OCI-M2 (cell line): ENCODE measurements around the gene ITIH6.
"Not testable (repeated sequence)": the region's sequence is repeated elsewhere in the genome, so short reads cannot be mapped to it uniquely, and the experiment has no call there.

Experiments used
- DNase-seq: peaks from one replicate; lab custom pipeline; 2025; ENCODE audit not compliant: unreplicated experiment; lab: John Stamatoyannopoulos, UW

ITIH6 gene, protein sequence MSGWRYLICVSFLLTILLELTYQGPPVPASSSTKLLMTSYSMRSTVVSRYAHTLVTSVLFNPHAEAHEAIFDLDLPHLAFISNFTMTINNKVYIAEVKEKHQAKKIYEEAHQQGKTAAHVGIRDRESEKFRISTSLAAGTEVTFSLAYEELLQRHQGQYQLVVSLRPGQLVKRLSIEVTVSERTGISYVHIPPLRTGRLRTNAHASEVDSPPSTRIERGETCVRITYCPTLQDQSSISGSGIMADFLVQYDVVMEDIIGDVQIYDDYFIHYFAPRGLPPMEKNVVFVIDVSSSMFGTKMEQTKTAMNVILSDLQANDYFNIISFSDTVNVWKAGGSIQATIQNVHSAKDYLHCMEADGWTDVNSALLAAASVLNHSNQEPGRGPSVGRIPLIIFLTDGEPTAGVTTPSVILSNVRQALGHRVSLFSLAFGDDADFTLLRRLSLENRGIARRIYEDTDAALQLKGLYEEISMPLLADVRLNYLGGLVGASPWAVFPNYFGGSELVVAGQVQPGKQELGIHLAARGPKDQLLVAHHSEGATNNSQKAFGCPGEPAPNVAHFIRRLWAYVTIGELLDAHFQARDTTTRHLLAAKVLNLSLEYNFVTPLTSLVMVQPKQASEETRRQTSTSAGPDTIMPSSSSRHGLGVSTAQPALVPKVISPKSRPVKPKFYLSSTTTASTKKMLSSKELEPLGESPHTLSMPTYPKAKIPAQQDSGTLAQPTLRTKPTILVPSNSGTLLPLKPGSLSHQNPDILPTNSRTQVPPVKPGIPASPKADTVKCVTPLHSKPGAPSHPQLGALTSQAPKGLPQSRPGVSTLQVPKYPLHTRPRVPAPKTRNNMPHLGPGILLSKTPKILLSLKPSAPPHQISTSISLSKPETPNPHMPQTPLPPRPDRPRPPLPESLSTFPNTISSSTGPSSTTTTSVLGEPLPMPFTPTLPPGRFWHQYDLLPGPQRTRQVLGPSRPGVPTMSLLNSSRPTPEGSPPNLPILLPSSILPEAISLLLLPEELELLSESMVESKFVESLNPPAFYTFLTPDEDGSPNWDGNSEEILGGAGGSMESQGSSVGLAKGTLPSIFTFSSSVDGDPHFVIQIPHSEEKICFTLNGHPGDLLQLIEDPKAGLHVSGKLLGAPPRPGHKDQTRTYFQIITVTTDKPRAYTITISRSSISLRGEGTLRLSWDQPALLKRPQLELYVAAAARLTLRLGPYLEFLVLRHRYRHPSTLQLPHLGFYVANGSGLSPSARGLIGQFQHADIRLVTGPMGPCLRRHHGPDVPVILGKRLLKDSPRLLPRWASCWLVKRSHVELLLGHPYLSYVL

DNA sequence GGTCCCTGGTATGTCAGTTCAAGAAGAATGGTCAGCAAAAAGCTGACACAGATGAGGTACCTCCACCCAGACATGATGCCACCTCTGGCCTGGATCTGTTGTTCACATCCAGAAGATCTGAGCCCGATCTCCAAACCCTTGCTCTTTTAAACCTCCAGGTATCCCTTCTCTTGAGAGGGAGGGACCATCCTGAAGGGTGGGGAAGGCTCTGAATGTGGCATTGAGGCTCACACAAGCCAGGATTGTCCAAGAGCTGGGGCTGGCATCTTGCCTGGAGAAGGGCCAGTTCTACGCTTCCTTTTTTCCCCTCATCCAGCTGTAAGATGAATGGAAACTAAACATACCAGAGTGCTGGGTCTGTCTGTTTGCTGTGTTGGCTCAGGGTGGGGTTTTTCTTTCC lies at the start of gene ITIH6:
Gene ITIH6, minus strand, starts transcription at position 119 of the 400 bp plus-strand sequence. Its CDS starts 45 bp downstream, at position 74.
- DNase-seq, result no peak

- DNase-seq, result not testable (repeated sequence)
These were observed 49.6 kb upstream of the ITIH6 start for GRCh38 chrX:54847700-54848099.

DNA sequence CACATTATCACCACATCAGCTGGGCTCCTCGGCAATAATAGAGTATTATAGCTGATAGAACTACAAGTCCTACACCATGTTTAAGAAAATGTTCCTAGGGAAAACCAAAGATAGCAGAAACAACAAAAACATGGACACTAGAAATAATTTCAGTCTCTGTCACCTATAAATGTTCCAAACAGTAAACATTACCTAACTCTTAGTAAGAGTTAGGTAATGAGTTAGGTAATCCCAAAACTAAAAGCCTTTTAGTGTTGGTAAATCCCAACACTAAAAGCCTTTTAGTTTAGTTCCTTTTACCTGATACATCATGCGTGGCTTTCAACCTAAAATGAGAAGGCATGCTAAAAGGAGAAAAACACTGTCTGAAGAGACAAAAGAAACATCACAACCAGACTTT lies 45.0 kb upstream of the ITIH6 start:
- DNase-seq, result no peak

DNA sequence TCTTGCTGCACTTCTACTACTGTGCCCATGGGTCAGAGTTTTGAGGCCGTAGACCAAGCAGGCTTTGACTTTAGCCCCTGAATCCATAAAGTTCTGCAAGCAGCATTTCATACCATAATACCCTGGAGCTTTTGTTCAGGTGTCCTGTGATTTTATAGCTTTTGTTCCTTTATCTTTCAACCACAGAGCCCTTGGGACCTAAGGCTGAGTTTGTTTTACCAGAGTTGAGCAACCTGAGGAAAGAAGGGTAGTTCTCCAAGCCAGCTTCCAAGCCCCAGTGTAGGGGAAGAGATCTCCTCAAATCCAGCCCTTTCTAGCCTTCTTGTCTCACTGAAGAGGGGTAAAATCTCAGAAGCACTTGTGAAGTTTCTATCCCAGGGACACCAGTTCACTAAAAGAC lies 44.6 kb upstream of the ITIH6 start:
- no peak for DNase-seq

DNA sequence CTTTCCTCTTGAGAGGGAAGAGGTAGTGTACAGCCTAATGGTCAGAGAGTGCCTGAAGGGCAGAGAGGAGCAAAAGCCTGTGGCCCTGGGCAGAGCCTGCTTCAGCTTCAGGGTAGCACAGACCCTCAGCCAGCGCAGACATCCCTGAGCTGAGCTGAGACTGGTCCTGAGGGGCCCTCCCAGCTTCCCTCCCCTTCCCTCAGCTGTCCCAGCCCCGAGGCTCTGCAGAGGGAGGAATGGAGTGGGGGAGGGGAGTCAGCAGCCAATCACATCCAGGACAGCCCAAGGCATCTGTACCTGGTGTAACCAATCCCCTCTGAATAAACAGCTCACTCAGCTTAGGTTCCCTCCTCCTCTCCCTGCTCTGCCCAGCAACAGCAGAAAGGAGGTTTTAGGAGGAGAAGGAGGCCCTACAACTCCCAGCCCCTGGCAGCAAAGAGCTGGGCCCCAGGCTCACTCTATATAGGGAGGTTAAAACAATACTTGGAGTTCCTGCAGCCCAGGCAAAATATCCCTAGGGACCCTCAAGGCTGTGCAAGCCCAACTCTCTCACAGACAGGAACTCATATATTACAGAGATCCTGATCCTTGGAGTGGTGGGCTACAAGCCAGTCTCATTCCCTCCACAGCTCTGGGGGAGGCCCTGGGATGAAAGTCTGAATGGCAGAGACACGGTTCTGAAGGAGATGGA lies 43.3 kb upstream of the ITIH6 start:
- DNase-seq, result not testable (repeated sequence)

DNA sequence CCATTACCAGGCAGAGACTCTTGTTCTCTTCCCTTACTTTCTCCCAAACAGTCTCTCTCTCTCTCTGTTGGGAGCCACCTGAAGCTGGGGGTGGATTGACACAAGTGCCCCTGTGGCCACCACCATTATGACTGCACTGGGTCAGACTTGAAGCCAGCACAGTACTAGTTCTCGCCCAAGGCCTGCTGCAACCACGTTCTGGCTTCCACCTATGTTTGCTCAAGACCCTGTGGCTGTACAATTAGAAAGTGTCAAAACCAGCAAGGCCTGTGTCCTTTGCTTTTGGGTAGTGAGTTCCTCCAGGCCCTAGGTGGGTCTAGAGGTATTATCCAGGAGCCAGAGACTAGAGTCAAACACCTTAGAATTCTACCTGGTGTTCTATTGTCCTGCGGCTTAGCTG lies 40.5 kb upstream of the ITIH6 start:
- no peak for DNase-seq

GRCh38 chrX:54826598-54826997 lies 28.5 kb upstream of the ITIH6 start:
- no peak for DNase-seq

GRCh38 chrX:54825716-54826438 lies 27.8 kb upstream of the ITIH6 start:
- DNase-seq, result no peak

GRCh38 chrX:54824722-54825121 lies 26.7 kb upstream of the ITIH6 start:
- DNase-seq, result no peak

DNA sequence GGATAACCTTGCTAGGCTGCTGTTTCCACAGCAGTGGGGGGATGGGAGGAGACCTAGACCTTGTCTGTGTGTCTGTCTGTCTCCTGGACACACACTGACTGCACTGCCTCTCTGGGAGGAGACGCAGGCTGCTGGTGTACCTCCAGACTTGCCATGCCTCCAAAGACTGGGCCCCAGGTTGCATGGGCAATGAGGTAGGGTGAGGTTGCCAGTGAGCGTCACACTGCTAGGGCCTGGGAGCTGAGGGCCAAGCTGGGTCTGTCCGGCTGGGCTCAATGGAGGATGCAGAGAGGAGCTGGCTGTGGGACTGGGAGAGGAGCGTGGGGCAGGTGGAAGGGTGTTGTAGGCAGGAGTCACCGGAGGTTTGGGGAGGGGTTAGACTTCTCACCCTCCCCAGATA lies 26.1 kb upstream of the ITIH6 start:
- no peak for DNase-seq

GRCh38 chrX:54821310-54821709 lies 23.3 kb upstream of the ITIH6 start:
- DNase-seq, result no peak

DNA sequence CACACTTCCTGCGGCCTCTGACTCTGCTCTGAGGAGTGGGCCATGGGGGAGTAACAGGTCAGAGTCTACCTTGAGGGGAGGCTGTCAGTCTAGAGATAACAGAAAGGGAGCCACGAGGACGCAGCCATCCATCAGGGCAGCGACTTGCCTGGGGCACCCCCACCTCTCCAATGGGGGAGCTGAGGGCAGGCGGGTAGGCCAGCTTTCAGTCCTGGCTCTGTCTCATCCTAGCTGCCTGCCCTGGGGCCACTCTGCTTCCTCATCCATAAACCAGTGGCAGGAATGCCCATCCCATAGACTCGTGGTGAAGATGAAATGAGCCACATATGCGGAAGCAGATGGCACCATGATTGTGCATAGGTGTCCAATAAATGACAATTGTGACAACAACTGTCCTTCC lies 22.7 kb upstream of the ITIH6 start:
- no peak for DNase-seq

DNA sequence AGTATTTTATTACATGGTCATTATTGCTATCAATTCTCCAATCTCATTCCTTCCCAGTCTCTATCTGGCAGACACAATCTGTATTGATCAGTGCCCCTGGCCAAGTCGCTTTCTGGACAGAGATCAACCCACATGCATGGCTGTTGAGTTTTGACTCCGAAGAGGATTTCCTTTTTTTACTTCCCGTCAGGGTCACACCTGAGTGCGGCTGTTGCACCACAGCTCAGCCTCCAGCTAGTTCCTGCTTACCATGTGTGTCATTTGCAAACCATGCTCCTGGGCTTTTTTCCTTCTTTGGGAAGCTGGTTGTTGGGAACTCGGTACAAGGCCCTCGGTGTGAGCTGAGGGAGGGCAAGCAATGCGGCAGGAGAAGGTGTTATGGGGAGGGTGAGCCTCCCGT lies 21.1 kb upstream of the ITIH6 start:
- no peak for DNase-seq

GRCh38 chrX:54818221-54818620 lies 20.2 kb upstream of the ITIH6 start:
- DNase-seq, result no peak

- DNase-seq, result no peak
These were observed 19.3 kb upstream of the ITIH6 start for GRCh38 chrX:54817220-54817820.

DNA sequence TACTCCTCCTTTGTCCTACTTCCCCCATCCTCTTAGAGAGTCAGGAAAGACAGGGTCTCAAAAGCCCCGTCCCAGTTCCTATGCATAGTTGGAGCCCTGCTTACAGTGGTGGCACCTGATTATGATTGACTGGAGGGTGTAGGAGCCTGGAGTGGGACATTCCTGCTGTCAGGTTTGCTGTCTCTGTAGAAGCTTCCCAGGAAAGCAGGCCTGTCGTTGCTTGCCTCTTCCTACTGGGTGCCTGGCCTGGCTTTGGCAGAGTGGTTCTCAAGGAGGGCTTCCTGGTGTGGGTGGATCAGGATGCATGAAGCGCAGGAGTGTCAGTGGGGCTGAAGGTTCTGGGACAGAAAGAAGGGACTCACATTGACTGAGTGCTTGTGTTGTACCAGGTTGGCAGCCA lies 14.3 kb upstream of the ITIH6 start:
- no peak for DNase-seq

DNA sequence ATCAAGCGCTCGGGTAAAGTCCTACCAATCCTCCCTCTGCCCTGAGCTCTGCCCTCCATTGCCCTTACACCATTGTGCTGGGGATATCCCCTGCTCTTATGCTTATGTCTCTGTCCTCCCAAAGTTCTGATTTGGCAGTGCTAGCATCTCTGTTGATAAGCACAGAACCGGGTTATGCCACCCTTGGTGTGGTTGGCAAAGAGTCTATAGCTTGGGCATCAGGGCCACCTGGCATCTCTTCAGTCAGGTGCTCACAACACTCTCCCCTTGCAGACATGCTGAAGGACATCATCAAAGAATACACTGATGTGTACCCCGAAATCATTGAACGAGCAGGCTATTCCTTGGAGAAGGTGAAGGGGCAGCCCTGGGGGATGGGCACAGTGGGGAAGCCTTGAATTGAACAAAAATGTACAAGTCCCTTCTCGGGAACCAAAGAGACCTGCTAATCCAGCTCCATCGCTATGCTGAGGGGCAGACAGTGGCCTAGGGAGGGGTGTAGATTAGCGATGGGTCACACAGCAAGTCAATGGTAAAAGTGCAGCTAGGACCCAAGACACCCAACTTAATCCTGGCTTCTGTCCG lies 13.3 kb upstream of the ITIH6 start:
- no peak for DNase-seq

GRCh38 chrX:54810532-54810931 lies 12.5 kb upstream of the ITIH6 start:
- DNase-seq, result no peak
